ENCODE data around the gene FAM13A. TPM values are rescaled to one million over a fixed set of nuclear protein-coding genes. Genes with fewer than 3 reads are reported as not detected.

Gene FAM13A
- total and polyA plus RNA-seq, 10 of the 15 experiments (the other 5 are each of a cell fraction or from before 2014, with no cell fraction given), result 0.05 to 1.8 (median 0.27) TPM; not detected in 1

DNA sequence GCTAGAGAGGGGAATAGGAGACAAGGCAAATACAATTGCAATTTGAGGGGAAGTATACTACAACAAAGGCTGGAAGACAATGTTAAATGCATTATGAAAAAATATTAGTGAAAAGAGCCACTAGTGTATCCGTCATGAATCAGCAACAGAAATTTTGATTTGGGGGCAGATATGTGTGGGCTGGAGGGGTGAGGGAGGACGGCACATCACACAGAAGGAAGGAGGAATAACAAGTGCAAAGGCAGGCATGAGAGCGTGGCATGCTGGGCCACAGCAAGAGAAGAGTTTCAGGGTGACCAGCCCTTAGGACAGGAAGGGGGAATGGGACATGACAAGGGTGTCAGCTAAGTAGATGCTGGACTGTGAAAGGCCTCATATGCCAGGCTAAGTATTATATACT, 295.6 kb downstream of the FAM13A start:
- H3K36me3 ChIP-seq (ENCODE audit: control insufficient read depth in 2 of 2, insufficient read depth in 2 of 2, low read length in 1 of 2), result no peaks in the 10 kb centered on the region
- H3K79me2 ChIP-seq (ENCODE audit: control insufficient read depth, insufficient read depth, low read length), result no peaks in the 10 kb centered on the region
- FAIRE-seq (no peak), DNase-seq (ENCODE audit: low read depth, low spot score) (no peak), ATAC-seq (no peak)
- 20% methylated on average over 3 of the region's 3 CpGs for WGBS (ENCODE audit: insufficient coverage, insufficient replicate concordance, low lambda C conversion rate, missing lambda C conversion rate)
- no peak overlapping the region for H3K27ac ChIP-seq (ENCODE audit: control insufficient read depth, insufficient read depth)
- in situ Hi-C loops (cut with MboI) (no loop called here), intact Hi-C loops (cut with micrococcal nuclease; ENCODE audit: unreplicated experiment) (no loop called here)
- H3K9ac ChIP-seq (ENCODE audit: control insufficient read depth, insufficient read depth, low read length), result no peak overlapping the region
- H4K20me1 ChIP-seq (ENCODE audit: control insufficient read depth, insufficient read depth), result no peaks in the 10 kb centered on the region
- no peaks in the 10 kb centered on the region for H3K9me3 ChIP-seq (replicated peaks; ENCODE audit: control insufficient read depth, insufficient read depth, low read length)
- no peak overlapping the region for H3K4me2 ChIP-seq (ENCODE audit: control insufficient read depth, insufficient read depth)
- no peaks in the 10 kb centered on the region; a peak in 2 of 4 replicates for H3K27me3 ChIP-seq (replicated peaks in 1 of 2; ENCODE audit: control insufficient read depth in 2 of 2, insufficient read depth in 2 of 2, low read length in 1 of 2)
- no peaks in the 10 kb centered on the region for H3K4me1 ChIP-seq (ENCODE audit: control insufficient read depth, insufficient read depth, low read length)
- ChIA-PET SMC1A (ENCODE audit: uncharacterized antibody, unreplicated experiment) (no interaction called here), RAD21 (ENCODE audit: unreplicated experiment) (no interaction called here), POLR2A (no interaction called here), CTCF (no interaction called here)
- BruUV-seq (replicated peaks), result no TSS peak
- no peak overlapping the region for H2AFZ ChIP-seq (ENCODE audit: control insufficient read depth, low read depth, low read length)
- TF ChIP-seq NFIC (IDR thresholded peaks at IDR 0.05; ENCODE audit: low read depth, low read length) (no peak), ZNF384 (IDR thresholded peaks at IDR 0.05; ENCODE audit: borderline replicate concordance, low read depth, low read length) (no peak), NR2C1 (IDR thresholded peaks at IDR 0.05) (no peak), EZH2 (IDR thresholded peaks at IDR 0.05; ENCODE audit: borderline replicate concordance, control insufficient read depth, low read depth, low read length) (no peak), CREB1 (IDR thresholded peaks at IDR 0.05; ENCODE audit: low read depth) (no peak), RELA (IDR thresholded peaks at IDR 0.05; ENCODE audit: borderline replicate concordance, partially characterized antibody) (no peak), IKZF1 (conservative IDR thresholded peaks at IDR 0.05) (no peak), ZNF274 (IDR thresholded peaks at IDR 0.05; ENCODE audit: insufficient read depth, insufficient read length) (no peak)
- TF ChIP-seq, protein P1, sequence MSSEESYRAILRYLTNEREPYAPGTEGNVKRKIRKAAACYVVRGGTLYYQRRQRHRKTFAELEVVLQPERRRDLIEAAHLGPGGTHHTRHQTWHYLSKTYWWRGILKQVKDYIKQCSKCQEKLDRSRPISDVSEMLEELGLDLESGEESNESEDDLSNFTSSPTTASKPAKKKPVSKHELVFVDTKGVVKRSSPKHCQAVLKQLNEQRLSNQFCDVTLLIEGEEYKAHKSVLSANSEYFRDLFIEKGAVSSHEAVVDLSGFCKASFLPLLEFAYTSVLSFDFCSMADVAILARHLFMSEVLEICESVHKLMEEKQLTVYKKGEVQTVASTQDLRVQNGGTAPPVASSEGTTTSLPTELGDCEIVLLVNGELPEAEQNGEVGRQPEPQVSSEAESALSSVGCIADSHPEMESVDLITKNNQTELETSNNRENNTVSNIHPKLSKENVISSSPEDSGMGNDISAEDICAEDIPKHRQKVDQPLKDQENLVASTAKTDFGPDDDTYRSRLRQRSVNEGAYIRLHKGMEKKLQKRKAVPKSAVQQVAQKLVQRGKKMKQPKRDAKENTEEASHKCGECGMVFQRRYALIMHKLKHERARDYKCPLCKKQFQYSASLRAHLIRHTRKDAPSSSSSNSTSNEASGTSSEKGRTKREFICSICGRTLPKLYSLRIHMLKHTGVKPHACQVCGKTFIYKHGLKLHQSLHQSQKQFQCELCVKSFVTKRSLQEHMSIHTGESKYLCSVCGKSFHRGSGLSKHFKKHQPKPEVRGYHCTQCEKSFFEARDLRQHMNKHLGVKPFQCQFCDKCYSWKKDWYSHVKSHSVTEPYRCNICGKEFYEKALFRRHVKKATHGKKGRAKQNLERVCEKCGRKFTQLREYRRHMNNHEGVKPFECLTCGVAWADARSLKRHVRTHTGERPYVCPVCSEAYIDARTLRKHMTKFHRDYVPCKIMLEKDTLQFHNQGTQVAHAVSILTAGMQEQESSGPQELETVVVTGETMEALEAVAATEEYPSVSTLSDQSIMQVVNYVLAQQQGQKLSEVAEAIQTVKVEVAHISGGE (CRISPR knock-in tag; IDR thresholded peaks at IDR 0.05), result no peak
- no peak overlapping the region for H3K4me3 ChIP-seq

Measured in GM12878 (cell line).